ENCODE results near the gene AFF3.

- TF ChIP-seq, protein P1, sequence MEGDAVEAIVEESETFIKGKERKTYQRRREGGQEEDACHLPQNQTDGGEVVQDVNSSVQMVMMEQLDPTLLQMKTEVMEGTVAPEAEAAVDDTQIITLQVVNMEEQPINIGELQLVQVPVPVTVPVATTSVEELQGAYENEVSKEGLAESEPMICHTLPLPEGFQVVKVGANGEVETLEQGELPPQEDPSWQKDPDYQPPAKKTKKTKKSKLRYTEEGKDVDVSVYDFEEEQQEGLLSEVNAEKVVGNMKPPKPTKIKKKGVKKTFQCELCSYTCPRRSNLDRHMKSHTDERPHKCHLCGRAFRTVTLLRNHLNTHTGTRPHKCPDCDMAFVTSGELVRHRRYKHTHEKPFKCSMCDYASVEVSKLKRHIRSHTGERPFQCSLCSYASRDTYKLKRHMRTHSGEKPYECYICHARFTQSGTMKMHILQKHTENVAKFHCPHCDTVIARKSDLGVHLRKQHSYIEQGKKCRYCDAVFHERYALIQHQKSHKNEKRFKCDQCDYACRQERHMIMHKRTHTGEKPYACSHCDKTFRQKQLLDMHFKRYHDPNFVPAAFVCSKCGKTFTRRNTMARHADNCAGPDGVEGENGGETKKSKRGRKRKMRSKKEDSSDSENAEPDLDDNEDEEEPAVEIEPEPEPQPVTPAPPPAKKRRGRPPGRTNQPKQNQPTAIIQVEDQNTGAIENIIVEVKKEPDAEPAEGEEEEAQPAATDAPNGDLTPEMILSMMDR (CRISPR knock-in tag; IDR thresholded peaks at IDR 0.05), result no peak
- no peak for TF ChIP-seq NCOA5 (CRISPR knock-in tag; IDR thresholded peaks at IDR 0.05)
- no peak for TF ChIP-seq IKZF4 (CRISPR knock-in tag; IDR thresholded peaks at IDR 0.05; ENCODE audit: borderline replicate concordance, low read depth, not compliant biosample characterization)
- TF ChIP-seq SP5 (CRISPR knock-in tag; IDR thresholded peaks at IDR 0.05; ENCODE audit: borderline replicate concordance, low read depth), result no peak
- no peak for TF ChIP-seq HOXA7 (CRISPR knock-in tag; IDR thresholded peaks at IDR 0.05)
- TF ChIP-seq ZFP36 (IDR thresholded peaks at IDR 0.05; ENCODE audit: borderline replicate concordance, low read depth, low read length, partially characterized antibody), result no peak
- TF ChIP-seq HDAC6 (IDR thresholded peaks at IDR 0.05; ENCODE audit: low read depth, low read length), result no peak
- no peak for TF ChIP-seq ZNF629 (CRISPR knock-in tag; conservative IDR thresholded peaks at IDR 0.05)
- no peak for TF ChIP-seq ATF3 (CRISPR knock-in tag; IDR thresholded peaks at IDR 0.05)
- no peak for TF ChIP-seq POLR2A (IDR thresholded peaks at IDR 0.05; ENCODE audit: insufficient read depth in 1 of 2, low read depth in 2 of 2, low read length in 2 of 2)
- no peak for TF ChIP-seq ZNF766 (CRISPR knock-in tag; IDR thresholded peaks at IDR 0.05; ENCODE audit: borderline replicate concordance)
- no peak for TF ChIP-seq SMAD1 (CRISPR knock-in tag; IDR thresholded peaks at IDR 0.05; ENCODE audit: borderline replicate concordance, low read depth)
- TF ChIP-seq NONO (IDR thresholded peaks at IDR 0.05), result no peak
- no peak for TF ChIP-seq NONO (CRISPR knock-in tag; conservative IDR thresholded peaks at IDR 0.05)
Observed at GRCh38 chr2:99656994-99657393, 485.4 kb downstream of the AFF3 start.

All from HepG2 (cell line).